GM18907 (cell line): Measurements from ENCODE around the gene PRRT4.

Source experiments
- ATAC-seq: cut with Tn5 transposase; IDR thresholded peaks from one replicate; pipeline ENCODE4 v1.9.1; 2021; ENCODE audit warnings: mild to moderate bottlenecking, moderate library complexity; ENCODE audit not compliant: unreplicated experiment

Gene PRRT4

DNA sequence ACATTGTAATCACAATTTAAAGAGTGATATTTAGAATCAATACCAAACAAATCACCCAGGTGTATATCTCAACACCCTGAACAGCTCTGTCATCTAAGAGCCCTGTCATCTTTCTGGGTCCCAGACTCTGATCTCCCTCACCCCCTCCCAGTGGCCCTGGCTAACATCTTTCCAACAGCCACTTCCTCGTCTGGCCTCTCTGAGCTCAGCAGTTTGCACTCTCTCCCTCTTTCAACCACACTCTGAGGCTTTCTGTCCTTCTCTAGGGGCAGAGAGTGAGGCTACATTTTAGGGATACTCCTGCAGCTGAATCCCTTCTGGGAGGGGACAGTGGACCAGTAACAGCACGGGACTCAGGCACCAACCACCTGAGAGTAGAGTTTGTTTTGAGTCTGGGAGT lies 17.1 kb upstream of the PRRT4 start:
- ATAC-seq = no peak

- no peak for ATAC-seq
These were observed 14.6 kb upstream of the PRRT4 start for GRCh38 chr7:128376077-128376476.

DNA sequence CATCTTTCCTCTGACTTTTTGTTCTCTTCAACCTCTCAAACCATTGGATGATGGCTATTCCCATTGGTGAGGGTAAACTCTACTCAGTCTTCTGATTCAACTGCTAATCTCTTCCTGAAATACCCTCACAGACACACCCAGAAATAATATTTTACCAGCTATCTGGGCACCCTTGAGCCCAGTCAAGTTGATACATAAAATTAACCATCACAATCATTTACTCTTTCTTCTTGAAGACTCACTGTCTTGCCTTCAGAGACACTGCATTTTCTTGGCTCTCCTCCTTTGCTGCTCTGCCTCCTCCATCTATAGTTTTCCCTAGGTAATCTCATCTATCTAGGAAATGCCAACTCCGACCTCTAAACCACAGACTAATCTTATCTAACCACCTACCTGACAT lies 12.6 kb upstream of the PRRT4 start:
- no peak for ATAC-seq

DNA sequence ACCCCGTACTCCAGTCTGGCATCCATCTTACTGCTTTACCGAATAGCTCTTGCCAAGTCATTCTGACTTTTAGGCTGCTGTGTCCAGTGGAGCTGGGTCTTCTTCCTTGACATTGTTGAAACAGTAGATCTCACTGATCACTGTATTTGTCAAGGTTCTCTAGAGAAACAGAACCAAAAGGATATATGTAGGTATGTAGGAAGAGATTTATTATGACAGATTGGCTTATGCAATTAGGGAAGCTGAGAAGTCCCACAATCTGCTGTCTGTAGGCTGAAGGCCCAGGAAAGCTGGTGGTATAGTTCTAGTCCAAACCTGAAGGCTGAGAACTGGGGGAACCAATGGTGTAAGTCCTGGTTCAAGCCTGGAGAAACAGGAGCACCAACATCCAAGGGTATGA lies 12.1 kb upstream of the PRRT4 start:
- no peak for ATAC-seq

- no peak for ATAC-seq
These were observed 9.0 kb upstream of the PRRT4 start for GRCh38 chr7:128370491-128370890.

- ATAC-seq = no peak
These were observed 5.5 kb upstream of the PRRT4 start for GRCh38 chr7:128366986-128367385.

DNA sequence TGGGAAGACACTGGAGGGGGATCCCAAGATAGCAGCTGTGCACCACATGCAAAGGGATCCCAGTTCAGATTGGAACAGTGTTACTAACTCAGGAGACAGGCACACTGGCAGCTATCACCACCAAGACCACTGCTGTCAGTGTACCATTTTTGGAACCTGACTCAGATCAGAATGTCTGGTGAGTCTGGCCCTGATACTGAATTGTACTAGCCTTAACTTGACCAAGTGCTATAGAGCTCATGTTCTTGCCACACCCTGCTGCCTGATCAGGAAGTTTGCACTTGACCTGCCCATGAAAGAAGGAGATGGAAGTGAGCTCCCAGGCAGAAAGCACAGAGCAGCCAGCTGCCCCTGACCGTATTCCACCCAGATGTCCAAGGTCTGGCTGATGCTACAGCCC lies 4.8 kb upstream of the PRRT4 start:
- ATAC-seq = no peak

DNA sequence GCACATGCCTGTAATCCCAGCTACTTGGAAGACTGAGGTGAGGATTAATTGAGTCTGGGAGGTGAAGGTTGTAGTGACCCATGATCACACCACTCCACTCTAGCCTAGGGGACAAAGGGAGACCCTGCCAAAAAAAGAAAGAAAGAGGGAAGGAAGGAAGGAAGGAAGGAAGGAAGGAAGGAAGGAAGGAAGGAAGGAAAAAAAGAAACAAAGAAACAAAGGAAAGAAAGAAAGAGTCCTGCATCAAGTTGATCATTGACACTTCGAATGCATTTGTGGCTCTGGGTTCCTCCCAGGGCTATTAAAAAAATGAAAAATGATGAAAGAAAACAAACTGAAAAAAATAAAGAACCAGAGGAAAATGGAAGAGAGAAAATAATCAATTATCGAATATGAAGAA lies 3.9 kb upstream of the PRRT4 start:
- ATAC-seq = no peak

- ATAC-seq = no peak
These were observed 2.8 kb upstream of the PRRT4 start for GRCh38 chr7:128364166-128364870.

- ATAC-seq = no peak
These were observed 1.8 kb upstream of the PRRT4 start for GRCh38 chr7:128363261-128363721.

- ATAC-seq = no peak
These were observed 1.2 kb upstream of the PRRT4 start for GRCh38 chr7:128362670-128363069.

DNA sequence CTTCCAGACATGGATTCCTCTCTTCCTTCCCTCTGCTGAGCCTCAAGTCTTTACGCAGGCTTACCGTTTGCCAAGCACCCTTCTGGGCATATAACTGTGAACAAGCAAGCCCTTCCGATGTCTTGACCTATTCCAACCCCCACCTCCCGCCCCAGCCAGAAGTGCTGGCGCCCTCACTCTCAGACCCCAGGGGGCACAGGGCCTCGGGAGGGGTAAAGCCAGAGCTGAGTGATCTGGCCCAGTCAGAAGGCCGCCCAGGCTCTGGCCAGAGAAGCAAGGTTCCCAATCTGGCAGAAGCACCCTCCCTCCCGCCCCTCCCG lies 1.2 kb downstream of the PRRT4 start:
- no peak for ATAC-seq

DNA sequence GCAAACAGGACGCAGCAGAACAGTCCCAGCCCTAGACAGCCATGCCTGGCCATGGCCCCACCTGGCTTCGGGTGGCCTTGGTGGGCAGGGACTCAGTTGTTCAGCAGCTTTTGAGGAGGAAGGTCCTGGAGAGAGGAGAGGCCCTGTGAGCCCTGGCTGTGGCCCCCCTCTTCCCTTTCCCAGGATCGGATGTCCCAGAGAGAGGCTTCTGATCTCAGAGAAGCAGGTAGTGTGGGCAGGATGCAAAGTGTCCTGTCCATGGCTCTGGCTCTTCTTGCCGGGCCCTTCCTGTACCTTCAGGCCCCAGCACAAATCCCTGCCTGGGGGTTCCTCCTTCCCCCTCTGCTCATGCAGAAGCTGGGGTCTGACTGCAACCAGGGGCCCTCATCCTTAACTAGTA lies 1.6 kb downstream of the PRRT4 start:
- no peak for ATAC-seq

- ATAC-seq = no peak
These were observed 2.2 kb downstream of the PRRT4 start for GRCh38 chr7:128359336-128359735.

DNA sequence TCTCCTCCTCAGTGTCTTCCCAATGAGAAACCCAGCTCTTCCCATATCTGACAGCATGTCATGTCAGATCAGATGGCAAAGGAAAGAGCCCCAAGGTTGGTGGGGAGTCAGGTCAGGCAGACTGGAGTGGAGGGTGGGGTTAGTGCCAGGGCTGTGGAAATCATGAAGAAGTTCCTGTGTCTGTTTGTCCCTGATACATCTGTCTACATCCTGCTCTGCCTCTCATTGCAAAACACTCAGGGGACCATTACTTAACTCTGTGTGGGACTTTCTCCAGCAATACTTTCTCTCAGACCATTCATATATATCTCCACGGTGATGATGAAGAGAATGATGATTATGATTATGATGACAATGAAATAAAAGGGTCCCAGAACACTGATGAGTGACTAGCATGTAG lies 3.3 kb downstream of the PRRT4 start:
- ATAC-seq = no peak

DNA sequence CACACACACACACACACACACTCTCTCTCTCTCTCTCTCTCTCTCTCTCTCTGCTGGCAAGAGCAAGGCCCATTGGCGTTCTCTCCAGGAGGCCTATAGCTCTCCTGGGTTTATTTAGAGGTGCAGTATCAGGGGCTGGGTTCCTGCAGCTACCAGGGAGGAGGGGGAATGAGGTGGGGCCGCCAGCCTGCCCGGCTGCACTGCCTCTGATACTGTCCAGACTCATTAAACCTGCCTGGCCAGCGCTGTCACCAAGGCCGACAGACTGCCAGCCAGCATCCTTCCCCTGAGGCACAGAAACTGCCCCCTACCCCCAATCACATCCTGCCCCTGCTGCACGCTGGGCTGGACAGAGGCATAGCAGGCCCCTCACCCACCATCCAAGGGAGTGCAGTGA lies 4.3 kb downstream of the PRRT4 start:
- ATAC-seq = no peak

DNA sequence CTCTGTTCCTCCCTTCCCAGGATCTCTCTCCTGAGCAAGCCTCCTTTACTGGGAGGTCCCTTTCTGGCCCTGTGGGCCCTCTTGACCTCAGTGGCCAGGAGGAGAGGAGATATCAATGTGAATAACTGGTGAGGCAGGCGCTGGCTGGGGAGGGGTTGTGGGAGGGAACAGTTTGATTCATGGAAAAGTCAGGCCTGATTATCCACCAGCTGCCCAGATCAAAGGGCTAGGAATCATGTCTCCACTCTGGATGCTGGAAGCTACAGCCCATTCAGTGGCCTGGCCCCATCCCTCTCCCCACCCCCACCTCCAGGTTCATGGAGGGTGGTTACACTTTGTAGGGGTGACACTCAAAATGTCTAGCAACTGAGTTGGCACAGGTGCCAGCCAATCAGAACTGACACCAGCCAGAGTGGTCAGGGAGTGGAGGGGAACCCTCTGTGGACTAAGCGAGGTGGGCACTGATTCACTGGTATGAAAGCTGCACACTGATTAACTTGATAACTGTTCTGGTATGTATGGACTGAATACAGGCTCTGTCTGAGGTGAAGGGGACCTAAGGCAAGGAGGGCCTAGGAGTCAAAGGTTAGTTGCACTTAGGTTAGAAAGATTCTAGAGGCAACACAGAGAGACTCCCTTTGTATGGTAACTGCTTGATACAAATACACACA lies 4.8 kb downstream of the PRRT4 start:
- ATAC-seq = no peak

DNA sequence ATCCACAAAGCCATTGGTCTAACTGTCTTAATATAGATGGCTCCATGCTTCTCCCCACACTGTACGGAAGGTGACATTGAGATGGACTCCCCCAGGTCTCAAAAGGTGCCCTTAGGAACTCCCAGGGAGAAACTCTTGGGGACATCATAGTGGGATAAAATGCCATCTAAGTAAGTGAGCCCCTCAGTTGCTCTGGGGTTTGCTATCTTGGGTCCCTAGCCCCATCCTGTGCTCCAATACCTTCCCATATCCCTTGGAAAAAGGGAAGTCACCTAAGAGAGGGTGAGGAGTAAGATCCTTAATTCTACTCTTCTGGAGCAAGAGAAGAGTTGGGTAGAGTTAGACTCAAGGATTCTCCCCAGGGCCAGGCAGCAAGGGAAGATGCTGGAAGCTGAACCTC lies 7.9 kb downstream of the PRRT4 start:
- no peak for ATAC-seq

DNA sequence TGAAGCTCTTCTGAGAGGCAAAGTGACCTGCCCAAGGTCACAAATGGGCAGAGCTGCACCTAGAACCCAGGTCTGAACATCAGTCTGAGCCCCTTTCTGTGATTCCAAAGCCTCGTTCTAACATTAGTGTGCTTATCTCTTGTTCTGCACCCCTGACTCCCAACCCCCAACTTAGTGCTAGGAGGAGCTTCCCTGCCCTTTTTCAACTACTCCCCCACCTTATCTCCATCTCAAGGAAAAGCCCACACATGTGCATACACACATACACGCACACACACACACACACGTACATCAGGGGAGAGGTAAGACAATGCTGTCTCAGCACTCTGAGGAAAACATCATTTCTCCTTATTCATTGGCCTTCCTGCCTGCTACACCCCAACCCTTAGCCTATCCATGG lies 8.3 kb downstream of the PRRT4 start:
- ATAC-seq = no peak

GRCh38 chr7:128352636-128353035 lies 8.9 kb downstream of the PRRT4 start:
- no peak for ATAC-seq

DNA sequence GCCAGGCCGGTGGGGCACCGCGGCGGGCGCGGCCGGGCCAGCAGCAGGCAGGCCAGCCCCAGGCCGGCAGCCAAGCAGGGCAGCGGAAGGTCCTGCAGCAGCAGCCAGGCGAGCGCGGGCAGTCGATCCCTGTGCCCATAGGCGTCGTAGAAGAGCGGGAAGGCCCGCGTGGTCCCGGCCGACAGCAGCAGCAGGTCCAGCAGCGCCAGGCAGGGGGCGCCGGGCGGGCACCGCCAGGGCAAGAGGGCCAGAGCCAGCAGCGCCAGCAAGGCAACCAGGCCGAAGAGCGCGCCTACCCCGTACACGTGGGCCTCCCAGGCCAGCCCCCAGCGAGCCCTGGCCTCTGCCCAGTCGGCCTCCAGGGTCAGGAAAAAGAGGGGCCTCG lies 9.3 kb downstream of the PRRT4 start:
- no peak for ATAC-seq

GRCh38 chr7:128351296-128352152 lies 10.0 kb downstream of the PRRT4 start:
- no peak for ATAC-seq
